GM19324 (cell line): ENCODE results near the gene NAA60.
"Not testable (repeated sequence)": the region's sequence is repeated elsewhere in the genome, so short reads cannot be mapped to it uniquely, and the experiment has no call there.

Experiments
- ATAC-seq: cut with Tn5 transposase; IDR thresholded peaks from one replicate; pipeline ENCODE4 v1.9.1; 2021; ENCODE audit warnings: mild to moderate bottlenecking, moderate library complexity; ENCODE audit not compliant: unreplicated experiment, low FRiP score

The NAA60 gene

GRCh38 chr16:3460585-3460984, 17.1 kb downstream of the NAA60 start:
- ATAC-seq = no peak

- no peak for ATAC-seq
Measured at GRCh38 chr16:3461151-3461550, 17.7 kb downstream of the NAA60 start.

- ATAC-seq = no peak
Measured at GRCh38 chr16:3465301-3465700, 21.8 kb downstream of the NAA60 start.

GRCh38 chr16:3465911-3466584, 22.6 kb downstream of the NAA60 start:
- ATAC-seq = no peak

GRCh38 chr16:3467182-3467581, 23.7 kb downstream of the NAA60 start:
- no peak for ATAC-seq

- no peak for ATAC-seq
Measured at GRCh38 chr16:3467921-3468320, 24.4 kb downstream of the NAA60 start.

GRCh38 chr16:3468501-3468900, 25.0 kb downstream of the NAA60 start:
- no peak for ATAC-seq

- no peak for ATAC-seq
Measured at GRCh38 chr16:3469736-3470135, 26.3 kb downstream of the NAA60 start.

- ATAC-seq = no peak
Measured at GRCh38 chr16:3470723-3471122, 27.2 kb downstream of the NAA60 start.

- no peak for ATAC-seq
Measured at GRCh38 chr16:3471518-3472176, 28.2 kb downstream of the NAA60 start.

- no peak for ATAC-seq
Measured at GRCh38 chr16:3472878-3473595, 29.6 kb downstream of the NAA60 start.

- not testable (repeated sequence) for ATAC-seq
Measured at GRCh38 chr16:3473596-3473943, 30.1 kb downstream of the NAA60 start.

GRCh38 chr16:3474136-3474779, 30.8 kb downstream of the NAA60 start:
- no peak for ATAC-seq

- not testable (repeated sequence) for ATAC-seq
Measured at GRCh38 chr16:3474870-3475269, 31.4 kb downstream of the NAA60 start.

GRCh38 chr16:3475604-3476375, 32.3 kb downstream of the NAA60 start:
- ATAC-seq = no peak

- ATAC-seq = no peak
Measured at GRCh38 chr16:3476409-3476808, 32.9 kb downstream of the NAA60 start.

- no peak for ATAC-seq
Measured at GRCh38 chr16:3478242-3478925, 34.9 kb downstream of the NAA60 start.

GRCh38 chr16:3479654-3480216, 36.3 kb downstream of the NAA60 start:
- ATAC-seq = no peak

- no peak for ATAC-seq
Measured at GRCh38 chr16:3480901-3481695, 37.6 kb downstream of the NAA60 start.
